Activated CD8-positive, alpha-beta memory T cell treated with anti-CD3 and anti-CD28 coated beads, Interleukin-2, amount 50 U/mL, for 1 hour (primary cell): ENCODE measurements around the gene ENTPD5.
A peak's percentile ranks its signal among the peaks of the same experiment; 100 is the strongest.

Source experiments
- DNase-seq: peaks from one replicate; pipeline ENCODE4 v3.0.0-alpha.2; 2020; ENCODE audit errors: extremely low read depth

The ENTPD5 gene, protein sequence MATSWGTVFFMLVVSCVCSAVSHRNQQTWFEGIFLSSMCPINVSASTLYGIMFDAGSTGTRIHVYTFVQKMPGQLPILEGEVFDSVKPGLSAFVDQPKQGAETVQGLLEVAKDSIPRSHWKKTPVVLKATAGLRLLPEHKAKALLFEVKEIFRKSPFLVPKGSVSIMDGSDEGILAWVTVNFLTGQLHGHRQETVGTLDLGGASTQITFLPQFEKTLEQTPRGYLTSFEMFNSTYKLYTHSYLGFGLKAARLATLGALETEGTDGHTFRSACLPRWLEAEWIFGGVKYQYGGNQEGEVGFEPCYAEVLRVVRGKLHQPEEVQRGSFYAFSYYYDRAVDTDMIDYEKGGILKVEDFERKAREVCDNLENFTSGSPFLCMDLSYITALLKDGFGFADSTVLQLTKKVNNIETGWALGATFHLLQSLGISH

DNA sequence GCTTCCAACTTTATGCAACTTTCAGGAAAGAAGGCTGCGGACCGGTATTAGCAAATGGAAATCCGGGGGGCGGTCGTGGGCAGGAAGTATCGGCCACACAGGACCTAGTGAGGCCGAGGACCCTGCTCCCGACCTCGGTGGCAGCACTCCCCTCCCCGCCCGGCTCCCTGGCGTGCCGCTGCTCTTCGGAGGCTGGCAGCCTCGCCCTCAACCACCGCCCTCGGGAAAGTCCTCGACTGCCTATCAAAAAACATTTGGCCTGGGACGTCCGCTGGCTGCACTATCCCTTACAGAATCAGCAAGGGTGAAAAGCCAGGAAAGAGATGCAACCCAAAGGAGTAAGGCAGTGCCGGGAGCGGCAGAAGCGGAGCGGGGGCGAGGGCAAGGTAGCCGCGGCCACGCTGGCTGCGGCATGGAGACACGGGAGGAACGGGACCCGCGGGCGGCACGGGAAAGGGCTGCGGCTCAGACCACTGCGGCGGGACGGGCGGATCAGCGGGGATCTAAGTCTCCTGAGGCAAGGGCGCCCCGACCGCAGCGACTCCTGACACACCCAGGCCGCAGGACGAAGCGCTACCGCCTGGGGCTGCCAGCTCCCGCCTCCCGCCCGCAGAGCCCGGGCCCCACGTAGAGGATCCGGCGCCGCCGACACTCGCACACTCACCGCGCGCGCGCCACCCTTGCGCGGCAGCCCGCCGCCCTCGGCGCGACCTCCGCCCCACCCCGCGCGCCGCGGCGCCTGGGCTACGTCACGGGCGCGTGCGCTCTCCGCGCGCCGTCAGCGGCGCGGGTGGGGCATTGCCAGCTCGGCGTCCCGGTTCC is at the start of gene ENTPD5, which contains the start of gene BBOF1:
Gene ENTPD5 (minus strand): TSS at position 703 of the 822 bp plus-strand sequence. CDS start 31,186 bp downstream, outside the sequence.
Gene BBOF1 (plus strand): TSS at position 764 of the 822 bp plus-strand sequence. CDS start 130 bp downstream, outside the sequence.
- peak; percentile 51 for DNase-seq

DNA sequence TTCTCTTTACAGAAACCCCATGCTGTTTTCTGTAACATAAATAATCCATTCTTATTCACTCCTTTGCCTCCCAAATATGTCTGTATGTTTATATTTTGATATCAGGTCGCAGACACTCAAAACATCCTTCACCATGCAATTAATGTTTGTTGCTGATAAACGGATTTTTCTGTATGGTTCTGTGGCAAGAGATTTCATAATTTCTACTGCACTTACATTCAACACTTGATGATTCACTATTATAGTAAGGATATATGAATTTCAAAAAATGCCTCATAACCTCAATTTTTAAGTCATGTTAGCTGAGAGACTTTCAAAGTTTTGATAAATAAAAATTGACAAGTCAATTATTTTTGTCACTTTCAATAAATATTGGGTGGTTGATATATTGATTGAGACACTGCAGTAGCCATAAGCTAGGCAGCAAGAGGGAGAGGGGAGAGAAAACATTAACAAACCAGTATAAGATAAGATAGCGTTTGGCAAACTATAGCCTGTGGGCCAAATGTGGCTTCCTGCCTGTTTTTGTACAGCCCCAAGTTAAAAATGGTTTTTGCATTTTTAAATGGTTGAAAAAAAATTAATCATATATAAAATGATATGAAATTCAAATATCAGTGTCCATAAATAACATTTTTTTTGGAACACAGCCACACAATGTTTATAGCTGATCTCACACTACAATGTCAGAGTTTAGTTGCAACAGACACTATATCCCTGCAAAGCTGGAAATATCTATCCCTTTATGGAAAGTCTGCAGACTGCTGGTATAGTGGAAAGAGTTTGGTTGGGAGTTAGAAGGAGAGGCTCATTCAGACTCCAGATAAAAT is 46.9 kb upstream of the ENTPD5 start:
- DNase-seq = no peak

DNA sequence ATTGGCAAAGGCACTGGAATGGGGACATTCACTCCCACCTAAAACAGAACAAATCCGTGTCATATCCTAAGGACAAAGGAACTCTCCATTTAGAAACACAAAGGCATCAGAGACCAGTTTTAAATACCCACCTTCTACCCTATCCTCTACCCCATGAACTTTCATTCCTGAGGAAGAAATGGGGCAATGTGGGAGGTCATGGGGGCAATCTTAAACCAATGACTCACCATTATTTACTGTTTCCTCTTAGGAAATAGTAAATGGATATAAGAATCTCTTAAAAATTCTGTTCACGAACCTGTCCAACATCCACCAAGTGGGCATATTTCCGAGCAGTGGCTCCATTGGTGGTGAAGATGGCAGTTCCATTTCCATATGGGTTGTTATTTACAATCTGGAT is 45.8 kb upstream of the ENTPD5 start:
- no peak for DNase-seq

DNA sequence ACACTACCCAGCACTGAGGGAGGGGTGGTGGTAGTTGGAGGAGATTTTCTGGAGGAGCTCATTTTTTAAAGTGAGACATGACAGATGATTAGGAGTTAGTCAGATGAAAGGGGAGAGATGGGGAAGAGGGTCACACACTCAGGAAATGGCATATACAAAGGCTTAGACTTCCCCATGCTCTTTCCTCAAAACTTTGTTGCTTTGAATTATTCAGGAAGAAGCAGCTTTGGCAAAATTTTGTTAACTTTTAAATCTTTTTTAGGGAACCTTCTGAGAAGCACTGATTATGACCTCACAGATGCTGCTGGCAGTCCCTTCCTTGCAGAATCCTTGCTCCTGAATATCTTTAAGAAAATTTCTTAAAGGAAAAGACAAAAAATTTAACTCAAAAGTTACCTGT is 45.3 kb upstream of the ENTPD5 start:
- DNase-seq = no peak

DNA sequence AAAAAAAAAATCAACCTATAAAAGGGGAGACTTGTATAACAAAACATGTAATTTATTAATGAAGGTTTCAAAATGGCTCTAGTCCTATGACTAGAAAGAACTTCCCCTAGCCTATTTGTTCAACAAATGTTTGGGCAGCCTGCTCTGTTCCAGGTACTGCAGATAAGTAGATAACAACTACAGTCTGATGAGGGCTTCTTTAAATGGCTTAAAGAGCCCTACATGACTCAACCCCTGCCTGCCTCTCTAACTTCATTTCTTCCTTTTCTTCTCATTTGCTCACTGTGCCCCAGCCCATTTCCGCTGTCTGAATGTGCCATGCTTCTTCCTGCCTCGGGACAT is 43.7 kb upstream of the ENTPD5 start:
- DNase-seq = no peak

DNA sequence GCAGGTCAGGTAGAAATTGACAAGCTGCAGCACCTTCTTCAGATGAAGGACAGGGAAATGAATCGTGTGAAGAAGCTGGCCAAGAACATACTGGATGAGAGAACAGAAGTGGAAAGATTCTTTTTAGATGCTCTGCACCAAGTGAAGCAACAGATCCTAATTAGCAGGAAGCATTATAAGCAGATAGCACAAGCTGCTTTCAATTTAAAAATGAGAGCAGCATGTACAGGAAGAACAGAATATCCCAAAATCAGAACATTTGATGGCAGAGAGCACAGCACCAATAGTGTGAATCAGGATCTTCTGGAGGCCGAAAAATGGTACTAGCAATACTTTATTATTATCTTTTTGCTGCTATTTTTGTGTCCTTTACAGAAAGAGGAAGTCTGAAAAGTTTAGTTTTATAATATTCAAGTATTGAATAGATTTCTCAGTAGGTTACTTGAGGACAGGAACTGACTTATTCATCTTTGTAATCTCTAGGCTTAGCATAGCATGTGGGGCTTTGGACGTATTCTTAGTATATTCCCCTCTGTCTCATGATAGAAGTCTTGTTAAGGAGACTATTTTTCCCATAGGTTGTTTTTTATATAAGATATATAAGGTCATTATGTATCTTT is 30.9 kb upstream of the ENTPD5 start:
- DNase-seq = no peak

DNA sequence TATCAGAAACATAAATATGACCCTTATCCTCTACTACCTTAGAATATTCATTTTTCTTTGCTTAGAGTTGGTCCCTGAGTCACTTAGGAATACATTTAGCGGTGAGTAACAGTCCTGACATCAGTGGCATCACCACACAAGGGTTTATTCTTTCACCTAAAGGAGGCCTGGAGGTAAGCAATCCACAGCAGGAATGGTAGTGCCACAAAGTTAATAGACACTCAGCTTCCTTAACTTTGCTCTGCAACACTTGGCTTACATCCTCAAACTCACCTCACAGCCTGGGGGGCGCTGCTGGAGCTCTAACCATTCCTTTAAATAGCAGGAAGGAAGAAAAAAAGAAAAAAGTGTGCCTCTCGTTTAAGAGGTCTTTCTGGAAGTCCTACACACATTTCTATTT is 29.2 kb upstream of the ENTPD5 start:
- no peak for DNase-seq

DNA sequence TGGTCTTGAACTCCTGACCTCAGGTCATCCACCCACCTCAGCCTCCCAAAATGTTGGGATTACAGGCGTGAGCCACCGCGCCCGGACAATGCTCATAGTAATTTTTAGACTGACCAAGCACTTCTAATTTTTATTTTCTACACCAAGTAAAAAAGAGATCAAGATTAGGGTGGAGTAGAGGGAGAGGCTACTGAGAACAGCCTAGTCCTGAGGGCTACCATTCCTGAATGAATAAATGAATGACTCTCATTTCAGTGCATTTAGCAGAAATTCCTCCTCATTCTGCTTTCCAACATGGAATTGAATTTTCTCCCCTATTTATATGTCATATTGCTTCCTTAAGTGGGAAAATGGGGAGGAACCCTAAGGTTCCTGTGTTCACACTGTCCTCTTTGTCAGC is 26.4 kb upstream of the ENTPD5 start:
- no peak for DNase-seq

DNA sequence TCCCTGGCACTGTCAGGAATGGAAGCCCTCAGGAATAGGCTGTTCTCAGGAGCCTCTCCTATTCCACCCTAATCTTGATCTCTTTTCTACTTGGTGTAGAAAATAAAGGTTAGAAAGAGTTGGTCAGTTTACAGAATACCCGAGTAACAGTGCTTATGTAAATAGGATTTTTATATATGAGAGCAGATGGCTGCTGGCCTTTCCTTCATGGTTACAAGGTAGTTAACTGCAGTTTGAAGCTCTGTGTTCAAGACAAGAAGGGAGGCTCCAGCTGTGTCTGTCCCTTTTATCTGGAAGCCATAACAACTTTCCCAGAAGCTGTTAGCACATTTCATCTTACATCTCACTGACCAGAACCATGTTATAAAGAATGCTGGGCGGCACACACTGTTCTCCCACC is 23.2 kb upstream of the ENTPD5 start:
- no peak for DNase-seq

DNA sequence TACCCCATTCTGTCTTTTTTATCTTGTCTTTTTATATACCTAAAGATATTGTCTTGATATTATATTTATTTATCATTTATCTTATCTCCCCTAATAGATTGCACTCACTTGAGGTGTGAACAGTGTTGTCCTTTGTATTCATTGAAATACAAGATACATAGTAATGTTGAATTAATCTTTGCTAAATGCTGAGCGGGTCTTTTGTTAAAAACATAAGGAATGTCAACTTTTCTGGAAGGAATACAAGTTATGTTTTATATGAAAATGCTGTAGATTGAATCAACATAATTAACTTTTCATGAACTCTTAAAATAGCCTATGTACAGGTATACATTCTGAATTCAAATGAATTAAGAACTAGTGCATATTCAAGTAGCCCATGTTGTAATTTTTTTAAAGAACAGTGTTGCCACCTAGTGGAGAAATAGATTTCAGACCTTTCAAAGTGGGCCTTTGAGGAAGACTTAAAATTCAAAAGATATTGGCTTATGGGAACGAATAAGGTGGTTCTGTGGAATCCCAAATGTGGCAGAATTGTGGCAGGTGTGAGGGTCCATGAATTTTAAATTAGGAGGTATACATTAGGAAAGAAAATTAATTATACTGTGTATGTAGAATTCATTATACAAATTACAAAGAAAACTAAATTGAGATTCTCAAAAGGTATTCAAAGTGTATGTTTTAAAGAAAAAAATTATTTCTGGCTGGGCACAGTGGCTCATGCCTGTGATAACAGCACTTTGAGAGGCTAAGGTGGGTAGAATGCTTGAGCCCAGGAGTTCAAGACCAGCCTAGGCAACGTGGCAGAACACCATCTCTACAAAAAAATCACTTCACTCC is 19.2 kb upstream of the ENTPD5 start:
- no peak for DNase-seq

DNA sequence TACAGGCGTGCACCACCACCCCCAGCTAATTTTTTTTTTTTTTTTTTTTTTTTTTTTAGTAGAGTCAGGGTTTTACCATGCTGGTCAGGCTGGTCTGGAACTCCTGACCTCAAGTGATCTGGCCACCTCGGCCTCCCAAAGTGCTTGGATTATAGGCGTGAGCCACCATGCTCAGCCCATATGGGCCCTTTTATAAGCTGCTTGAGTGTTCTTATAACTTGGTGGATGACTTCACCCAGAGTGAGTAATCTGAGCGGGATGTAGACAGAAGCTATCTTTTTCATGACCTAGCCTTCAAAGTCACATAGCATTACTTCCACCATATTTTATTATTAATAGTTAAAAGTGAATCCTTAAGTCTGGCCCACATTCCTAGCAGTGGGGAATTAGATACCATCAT is 16.5 kb upstream of the ENTPD5 start:
- DNase-seq = no peak

DNA sequence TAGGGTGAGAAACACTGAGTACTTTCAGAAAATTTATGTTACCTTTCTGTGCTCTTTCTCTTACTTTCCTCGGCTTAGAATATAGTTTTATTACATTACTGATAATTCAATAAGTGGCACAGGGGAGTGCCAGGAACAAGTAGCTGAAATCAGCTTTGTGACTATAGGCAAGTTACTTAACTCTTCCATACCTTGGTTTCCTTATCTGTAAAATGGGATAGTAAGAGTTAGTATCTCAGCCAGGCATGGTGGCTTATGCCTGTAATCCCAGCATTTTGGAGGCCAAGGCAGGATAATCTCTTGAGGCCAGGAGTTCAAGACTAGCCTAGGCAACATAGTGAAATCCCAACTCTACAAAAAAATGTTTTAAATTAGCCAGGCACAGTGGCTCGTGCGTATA is 15.5 kb upstream of the ENTPD5 start:
- no peak for DNase-seq

DNA sequence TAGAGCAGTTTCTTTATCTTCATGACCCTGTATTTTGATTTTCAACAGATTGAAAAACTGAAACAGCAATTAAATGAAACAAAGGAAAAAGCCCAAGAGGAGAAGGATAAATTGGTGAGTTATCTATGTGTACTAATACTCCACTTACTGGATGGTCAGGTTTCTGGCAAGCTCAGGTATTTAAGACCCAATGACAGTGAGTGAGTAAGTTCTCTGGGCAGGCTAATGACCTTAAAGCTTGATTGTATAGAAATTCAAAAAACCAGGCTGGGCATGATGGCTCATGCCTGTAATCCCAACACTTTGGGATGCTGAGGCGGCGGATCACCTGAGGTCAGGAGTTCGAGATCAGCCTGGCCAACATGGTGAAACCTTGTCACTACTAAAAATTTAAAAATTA is 10.0 kb upstream of the ENTPD5 start:
- no peak for DNase-seq

DNA sequence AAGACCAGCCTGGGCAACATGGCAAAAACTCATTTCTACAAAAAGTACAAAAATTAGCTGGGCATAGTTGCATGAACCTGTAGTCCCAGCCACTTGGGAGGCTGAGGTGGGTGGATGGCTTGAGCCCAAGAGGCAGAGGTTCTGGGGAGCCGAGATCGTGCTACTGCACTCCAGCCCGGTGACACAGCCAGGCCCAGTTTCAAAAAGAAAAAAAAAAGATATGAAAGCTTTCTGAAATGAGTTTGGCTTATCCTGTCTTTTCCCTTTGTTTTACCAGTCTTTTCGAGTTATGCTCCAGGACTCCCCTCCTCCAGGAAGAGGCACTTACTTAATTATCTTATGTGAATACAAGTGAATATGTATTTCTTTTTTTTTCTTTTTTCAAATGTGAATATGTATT is 3.3 kb upstream of the ENTPD5 start:
- no peak for DNase-seq

DNA sequence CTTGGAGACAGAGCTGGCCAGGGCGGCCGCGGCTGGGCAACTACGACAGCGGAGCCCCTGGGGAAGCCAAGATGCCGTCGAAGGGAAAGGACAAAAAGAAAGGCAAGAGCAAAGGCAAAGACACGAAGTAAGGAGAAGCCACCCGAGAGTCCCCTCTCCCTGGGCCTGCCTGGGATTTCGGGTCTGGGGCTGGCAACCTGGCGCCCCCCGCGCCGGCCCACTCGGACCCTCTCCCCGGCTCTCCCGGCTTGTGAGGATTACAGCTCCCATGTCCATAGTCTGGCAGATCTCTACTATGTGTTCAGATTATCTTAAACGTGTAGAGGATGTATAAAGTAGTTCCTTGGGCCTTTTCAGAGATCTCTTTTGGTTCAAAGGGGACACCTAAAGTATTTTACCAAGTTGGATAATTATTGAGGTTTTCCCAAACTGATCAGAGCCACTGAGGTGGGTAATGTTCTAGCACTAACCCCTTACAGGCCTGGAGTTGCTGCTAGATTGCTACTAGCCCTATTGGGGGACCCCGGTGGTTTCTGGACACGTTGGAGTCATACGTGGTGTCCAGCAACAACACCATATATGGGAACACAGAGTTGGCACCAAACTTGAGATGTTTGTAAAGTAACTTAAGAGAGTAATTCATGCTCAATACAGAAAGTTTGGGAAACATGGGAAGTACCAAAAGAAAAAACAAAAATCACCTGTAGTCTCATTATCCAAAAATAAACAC is 485 bp upstream of the ENTPD5 start:
- DNase-seq = no peak

DNA sequence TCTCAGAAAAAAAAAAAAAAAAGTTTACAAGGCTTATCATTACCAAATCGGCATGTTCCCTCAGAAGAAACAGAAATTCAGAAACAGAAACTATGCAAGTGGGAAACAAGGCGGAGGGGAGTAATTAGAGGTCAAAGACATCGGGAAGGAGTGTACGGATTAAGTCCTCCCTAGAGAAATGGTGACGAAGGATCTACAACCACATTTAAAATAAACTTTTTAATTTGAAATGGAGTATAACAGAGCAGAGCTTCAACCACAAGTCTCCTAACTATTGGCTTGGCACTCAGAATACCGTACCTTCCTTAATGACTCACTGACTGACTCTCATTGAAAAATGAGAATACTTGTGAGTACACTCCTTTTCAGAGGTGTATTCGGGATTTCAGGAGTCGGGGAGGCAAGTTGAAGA is 908 bp downstream of the ENTPD5 start:
- DNase-seq = no peak

DNA sequence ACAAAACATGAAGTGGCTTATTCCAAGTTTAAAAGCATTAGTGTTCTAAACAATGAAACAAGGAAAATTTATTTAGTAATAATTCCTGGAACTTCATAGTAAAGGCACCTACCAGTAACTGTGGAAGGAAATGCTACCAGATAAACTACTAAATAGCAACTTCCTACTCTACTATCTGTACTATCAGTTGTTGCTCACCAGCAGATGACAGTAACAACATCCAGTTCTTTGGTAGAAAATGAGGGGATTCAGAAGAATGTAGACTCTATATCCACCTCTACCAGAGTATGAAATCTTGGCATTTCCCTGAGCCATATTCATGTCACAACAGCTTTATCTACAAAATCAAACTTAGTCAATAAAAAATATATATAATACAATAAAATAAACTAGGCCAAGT is 3.1 kb downstream of the ENTPD5 start:
- no peak for DNase-seq

DNA sequence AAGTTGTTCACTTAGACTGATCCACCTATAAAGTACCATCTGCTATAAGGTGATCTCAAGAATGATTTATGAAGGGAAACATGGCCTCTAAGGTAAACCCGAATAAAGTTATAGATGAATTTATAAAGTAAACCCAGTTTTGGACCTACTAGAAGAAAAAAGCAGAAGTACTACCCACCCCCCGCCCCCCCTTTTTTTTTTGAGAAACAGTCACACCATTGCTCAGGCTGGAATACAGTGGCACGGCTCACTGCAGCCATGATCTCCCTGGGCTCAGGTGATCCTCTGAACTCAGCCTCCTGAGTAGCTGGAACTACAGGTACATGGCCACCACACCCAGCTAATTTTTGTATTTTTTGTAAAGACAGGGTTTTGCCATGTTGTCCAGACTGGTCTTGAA is 3.9 kb downstream of the ENTPD5 start:
- DNase-seq = no peak

DNA sequence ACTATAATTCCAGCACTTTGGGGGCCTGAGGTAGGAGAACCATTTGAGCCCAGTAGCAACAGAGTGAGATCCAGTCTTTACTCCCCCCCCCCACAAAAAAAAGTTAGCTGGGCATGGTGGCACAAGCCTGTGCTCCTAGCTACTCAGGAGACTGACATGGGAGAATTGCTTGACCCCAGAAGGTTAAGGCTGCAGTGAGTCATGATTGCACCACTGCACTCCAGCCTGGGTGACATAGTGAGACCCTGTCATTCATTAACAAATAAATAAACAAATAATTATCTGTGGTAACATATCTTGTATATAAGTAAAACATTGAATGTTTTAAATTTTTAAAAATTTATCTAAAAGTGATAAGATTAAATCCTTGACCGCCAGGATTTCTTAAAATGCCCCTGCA is 4.8 kb downstream of the ENTPD5 start:
- no peak for DNase-seq

DNA sequence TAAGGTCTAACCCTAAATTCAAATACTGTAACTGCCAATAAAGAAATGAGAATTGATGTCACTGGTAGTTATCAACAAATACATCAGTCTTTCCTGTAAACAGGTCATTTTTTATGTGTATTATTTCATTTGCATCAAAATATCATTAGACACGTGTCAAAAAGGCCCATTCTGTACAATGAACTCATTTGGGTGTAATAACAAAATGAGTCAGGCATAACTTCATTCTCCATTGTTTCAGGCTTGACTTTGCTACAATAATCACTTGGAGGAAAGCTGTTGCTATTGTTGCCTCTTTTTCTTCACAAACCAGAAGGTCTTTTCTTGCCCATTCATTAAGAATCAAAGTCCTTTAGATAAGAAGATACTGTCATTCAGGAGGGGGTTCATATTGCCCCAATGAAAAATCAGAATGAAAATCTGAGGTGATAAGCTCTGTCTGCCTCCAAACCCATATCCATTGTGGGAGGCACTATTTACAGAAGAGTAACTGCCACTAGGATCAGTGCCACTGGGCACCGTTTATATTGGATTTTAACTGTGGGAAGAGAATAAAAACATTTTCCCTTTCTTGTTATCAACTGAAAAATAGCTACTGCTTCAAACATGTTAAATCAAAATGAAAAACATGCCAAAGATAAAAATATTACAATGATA is 10.1 kb downstream of the ENTPD5 start:
- DNase-seq = no peak
